Neural progenitor cell (in vitro differentiated cells): ENCODE measurements around the gene PRR7.

Experiments
- CTCF ChIP-seq: fragments of 200-600 bp; sonication (generic); IDR thresholded peaks from 2 replicates; pipeline ENCODE4 v1.5.1; 2017; ENCODE audit warnings: antibody characterized with exemption, mild to moderate bottlenecking
- EZH2phosphoT487 ChIP-seq: fragments of 200-600 bp; sonication (generic); IDR thresholded peaks from 2 replicates; pipeline ENCODE4 v1.6.1; 2017; ENCODE audit warnings: antibody characterized with exemption

DNA sequence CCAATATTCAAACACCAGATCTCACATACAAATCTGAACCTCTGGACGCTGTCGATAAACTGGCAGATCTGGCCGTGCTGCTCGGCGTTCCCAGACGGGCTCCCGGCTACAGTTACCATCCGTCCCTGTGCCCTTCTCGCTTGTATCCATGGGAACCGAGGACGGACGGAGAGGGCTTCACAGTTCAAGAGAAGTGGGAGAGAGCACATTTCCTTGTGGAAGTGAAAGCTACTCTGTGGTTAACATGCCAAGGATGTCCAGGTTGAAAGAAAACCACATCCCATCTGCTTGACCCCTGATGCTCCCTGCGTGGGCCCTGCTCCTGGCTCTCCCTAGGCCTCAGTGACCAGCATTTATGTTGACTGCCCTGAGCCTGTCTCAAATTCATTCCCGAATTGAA is 33.2 kb downstream of the PRR7 start:
- TF ChIP-seq EZH2phosphoT487 (no peak), CTCF (no peak)
